NCI-H2081 (cell line): ENCODE data around the gene MAP7.
"Not testable (repeated sequence)": the region's sequence is repeated elsewhere in the genome, so short reads cannot be mapped to it uniquely, and the experiment has no call there.

Experiments
- DNase-seq, 2 experiments: peaks; one replicate each; lab custom pipeline; 2025; lab: John Stamatoyannopoulos, UW

MAP7 gene

DNA sequence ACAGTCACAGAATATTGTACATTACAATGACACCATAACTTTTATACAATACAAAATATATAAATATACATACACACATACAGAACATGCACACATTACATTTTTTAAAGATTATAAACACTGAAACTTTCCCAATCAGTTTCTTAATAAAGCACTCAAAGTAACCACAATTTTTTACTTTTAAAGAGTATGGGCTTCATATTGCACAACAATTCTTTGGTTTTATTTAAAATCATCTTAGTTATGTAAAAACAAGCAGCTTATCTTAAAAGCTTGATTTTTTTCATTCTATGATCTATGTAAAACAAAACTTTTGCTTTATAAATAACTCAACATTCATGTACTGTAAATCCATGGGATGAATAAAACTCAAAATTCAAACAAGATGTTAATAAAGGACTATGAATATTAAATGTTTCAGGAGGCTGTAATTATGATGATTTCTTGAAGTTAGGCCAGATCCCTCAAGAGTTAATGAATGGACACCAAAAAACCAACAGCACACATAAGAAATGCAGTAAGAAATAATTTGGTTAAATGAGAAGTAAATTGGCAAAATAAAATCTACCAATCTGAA, 167.5 kb downstream of the MAP7 start:
- DNase-seq: no peak

DNA sequence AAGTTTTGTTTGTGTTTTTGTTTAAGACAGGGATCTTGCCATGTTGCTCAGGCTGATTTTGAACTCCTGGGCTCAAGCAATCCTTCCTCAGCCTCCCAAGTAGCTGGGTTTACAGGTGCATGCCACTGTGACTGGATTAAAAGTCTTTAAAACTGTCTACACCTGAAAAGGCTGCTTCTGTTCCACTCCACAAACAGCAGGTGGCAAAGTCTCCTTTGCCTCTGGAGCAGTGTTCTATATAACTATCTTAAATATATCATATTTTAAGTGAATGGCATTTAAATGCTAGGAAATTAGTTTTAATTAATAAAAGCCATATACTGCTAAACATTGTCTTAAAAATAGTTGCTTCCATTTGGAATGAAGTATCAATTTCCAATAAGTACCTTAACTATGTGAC, 171.3 kb downstream of the MAP7 start:
- DNase-seq: no peak

DNA sequence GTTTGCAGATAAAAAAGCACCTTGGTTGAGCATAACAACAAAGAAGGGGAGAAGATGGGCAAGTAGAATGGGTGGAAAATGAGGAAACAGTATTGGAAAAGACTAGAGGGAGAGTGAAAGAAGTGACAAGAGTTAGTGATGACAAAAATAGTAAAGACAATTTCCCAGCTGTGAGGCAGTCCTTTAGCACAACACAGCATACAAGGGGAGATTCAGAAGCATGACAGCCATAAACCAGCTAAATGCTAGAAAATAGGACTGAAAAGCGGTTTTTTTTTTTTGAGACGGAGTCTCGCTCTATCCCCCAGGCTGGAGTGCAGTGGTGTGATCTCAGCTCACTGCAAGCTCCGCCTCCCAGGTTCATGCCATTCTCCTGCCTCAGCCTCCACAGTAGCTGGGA, 174.4 kb downstream of the MAP7 start:
- DNase-seq: not testable (repeated sequence)

DNA sequence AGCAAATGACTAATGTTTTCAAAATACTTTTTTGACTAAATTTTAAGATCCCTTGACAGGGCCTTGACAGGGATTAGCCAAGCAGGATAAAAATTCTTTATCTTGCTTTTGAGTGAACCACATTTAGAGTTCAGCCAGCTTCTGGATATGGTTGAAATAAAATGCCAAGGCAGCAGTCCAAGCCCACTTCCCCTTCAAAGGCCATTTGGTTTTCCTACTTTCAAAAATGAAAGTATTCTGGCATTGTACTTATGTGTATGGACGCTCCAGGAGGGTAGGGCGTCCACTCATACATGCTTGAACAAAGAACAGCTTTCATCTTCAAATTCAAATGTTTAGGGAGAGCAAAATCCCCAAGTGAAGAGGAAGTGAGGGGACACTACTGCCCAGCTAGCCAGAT, 178.3 kb downstream of the MAP7 start:
- DNase-seq: no peak

DNA sequence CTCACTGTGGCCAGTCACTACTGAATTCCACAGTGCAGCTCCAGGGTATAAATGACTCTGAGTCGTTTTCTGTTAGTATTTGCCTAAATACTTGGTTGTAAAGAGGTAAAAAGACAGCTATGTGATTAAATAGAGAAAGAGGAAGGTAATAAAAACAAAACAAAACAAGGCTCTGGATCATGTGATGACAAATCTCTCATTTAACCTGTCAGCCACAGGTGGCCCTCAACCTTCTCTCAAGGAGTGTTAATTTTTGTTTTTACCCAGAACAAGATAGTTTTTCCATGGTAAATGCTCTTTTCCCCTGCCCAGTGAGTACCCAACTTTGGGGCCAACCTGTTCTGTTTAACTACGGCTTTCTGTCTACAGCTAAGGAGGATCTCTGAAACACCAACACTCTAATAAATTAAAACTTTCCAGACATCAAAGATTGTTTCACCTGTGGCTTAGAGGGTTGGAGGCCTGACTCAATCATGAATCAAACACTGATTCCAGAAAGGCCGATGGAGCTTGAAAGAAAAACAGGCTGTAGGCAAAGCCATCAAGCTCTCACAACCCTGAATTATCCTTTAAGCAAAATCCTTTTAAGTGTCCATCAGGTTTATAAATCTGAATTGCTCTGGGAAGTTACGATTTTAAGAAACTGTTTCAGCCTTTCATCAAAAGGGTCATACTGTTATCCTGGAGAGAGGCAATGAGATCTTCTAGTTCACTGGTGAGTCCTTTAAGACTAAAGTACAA, 179.1 kb downstream of the MAP7 start:
- DNase-seq: no peak

DNA sequence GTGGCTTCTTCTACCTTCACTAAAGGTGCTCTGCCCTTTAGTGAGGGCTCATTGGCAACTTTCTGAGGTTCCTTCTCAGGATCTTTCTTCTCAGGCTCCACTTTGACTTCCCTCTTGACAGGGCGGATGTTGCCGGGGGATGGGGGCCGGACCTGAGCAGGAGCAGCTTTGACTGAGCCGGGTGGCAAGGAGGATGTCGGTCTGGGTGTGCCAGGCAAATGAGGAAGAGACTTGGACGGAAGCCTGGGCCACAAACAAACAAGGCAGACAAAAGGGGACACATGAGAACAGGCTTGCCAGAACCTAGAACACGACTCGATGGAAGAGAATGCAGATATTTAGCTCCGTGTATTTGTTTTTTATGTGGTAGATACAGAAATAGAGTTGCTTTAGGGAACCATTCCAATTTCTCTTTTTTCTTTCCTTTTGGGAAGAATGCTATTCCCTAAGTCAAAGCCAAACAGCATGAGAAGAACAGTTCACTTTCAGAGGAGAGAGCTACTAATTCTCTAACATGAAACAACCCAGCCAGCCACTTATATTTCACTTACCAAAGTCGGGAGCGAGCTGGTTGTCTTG, 184.4 kb downstream of the MAP7 start:
- DNase-seq: peak in 1 of 2 experiments; percentile 42

DNA sequence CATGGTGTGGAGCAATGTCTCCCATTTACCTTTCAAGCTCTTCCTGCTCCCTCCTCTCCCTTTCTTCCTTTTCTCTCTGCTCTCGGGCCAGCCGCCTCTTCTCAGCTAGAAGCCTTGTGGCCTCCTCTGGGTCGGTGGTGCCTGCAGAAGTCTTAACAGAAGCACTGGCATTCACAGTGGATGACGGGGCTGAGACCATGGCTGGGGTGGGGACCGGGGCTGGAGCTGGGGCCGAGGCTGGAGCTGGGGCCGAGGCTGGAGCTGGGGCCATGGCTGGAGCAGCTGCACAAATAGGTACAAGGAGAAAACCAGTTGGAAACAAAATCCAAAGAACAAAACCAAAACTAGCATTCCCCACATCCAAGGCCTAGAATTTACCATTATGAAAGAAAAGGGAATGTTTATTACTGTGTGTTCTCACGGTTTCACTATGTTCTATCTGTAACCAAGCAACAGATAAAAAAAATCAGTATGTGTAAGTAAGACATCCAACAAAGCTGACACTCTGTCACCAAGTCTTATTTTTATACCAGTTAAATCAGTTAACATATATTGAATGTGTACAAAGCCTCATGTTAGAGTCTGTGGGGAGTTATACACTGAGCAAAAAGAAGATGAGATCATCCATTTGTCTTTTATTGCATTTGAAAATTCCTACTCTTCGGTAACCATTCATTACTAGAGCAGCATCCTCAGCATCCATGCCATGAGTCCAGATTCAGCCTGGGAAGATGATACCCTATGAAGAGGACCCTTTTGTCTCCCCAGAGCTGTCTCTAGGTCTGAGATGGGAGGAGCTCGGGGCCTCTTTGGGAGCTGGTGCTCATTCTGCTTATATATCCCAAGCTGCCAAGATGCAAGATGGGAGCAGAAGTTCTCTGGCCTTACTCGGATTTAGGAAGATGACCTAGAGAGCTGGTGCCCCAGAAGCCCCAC, 187.5 kb downstream of the MAP7 start:
- DNase-seq: no peak

DNA sequence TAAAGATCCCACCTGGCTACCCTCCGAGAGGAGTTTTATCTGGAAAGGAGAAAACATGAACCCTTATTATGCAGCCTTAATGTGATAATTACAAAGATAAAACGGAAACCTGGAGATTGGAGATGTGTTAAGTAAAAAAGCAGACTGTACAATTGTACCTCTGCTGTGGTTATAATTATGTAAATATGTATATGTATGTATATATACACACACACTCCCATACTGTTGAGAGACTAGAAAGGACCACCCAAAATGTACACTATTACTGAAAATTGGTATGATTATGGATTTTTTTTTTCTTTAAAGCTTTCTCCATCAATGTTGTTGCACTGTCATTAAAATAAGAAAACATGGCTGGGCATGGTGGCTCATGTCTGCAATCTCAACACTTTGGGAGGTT, 188.4 kb downstream of the MAP7 start:
- no peak for DNase-seq

DNA sequence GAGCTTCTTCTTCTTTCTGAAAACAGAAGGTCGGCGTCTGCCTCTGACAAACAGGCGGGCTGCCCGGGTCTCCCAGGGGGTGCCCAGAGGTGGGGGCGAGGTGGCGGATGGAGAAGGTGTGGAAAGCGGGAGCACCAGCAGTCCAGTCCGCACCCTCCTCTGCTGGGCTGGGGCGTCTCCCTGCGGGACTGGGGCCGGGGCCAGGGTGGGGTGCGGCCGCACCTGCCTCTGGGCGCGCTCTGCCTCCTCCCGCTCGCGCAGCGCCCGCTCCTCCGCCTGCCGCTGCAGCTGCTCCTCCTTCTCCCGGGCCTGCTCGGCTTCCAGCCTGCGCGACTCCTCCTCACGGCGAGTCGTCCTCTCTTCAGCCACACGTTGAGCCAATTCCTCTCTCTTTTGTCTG, 189.4 kb downstream of the MAP7 start:
- DNase-seq: no peak

DNA sequence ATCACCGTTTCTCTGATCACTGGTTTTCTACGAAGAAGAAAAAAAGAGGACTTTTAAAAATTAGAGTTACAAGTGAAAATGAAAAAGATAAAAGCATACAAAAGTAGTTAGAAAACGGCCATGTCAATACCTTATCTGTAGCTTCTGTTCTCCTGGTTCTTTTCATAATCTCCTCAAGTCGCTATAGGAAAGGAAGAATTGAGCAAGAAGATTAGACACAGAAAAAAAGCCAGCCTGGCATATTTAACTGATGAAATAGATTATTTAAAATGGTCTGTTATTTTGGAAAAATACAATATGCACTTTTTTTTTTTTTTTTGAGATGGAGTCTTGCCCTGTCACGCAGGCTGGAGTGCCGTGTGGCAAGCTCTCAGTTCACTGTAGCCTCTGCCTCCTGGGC, 190.4 kb downstream of the MAP7 start:
- DNase-seq: no peak

DNA sequence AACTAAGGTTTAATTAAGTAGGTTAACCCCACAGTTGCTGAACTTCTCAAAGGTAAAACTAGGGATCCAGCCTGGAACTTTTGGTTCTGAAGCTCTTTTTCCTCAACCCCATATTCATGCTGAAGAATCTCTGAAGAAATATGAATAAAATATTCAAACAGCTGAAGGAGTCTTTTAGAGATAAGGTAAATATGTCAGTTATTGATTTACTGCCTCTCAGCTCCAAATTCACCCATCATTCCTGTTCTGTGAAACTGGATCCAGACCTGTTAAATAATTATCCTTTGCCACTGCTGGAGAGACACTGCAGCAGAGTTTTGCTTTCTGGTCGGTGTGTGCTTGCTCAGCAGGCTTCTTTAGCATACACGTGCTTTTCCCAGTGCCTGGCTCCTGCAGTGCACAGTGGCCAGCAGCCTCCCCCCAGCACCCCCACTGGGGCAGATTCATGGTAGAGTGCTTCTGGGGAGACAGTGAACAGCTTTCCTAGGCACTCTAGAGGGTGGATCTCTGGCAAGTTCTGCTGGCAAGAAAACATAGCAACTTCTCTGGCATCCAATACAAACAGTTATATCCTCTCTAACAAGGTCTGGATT, 198.6 kb downstream of the MAP7 start:
- DNase-seq: peak; percentile 26 to 76

DNA sequence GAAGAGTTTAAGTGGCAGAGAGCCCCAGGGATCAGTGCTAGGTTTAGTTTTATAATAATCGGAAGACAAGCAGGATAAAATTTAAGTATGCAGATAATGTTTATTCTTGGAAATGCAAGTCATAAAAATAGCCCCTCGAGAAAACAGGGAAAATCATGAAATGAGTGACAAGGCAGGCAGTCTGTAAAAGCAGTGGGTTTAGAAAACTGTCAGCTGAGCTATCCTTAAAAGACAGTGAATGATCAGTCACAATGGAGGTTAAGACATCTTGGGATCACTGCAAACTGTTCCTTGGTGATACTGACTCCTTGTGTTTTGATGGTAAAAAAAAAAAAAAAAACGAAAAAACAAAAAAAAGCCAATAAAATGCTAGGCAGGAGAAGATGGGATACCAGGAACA, 199.3 kb downstream of the MAP7 start:
- no peak for DNase-seq

DNA sequence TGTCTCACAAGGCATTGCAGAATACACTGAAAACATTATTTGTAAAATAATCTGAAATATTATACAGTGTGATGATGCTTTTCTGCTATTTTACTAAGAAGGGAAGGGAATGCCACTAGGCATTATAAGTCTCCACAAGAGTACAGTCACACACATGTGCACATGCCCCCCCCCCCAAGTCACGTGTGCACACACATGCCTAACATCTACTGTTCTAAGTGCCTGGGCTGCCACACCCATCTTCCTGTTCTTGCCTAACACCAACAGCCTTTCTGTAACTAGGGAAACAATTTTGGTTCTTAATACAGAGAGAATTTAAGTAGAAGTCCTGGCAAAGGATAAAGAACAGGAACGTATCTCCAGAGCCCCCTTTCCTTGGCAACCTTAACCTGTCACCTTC, 202.4 kb downstream of the MAP7 start:
- no peak for DNase-seq

DNA sequence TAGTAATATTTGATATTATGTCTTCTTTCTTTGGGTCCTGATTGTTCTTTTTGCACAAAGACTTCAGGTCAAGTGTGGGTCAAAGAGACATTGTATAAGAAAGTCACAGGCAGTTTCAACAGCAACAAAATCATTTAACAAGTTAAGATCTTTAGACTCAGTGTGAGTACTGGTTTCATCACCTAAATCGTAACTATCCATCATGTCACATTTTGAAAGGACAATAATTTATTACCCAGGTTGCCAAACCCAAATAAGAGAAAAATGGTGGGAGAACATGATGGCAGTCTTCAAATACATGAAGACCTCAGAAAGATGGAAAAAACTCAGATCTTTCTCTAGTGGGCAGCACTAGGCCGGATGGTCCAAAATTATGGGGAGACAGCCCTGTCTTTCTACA, 205.1 kb downstream of the MAP7 start:
- no peak for DNase-seq

DNA sequence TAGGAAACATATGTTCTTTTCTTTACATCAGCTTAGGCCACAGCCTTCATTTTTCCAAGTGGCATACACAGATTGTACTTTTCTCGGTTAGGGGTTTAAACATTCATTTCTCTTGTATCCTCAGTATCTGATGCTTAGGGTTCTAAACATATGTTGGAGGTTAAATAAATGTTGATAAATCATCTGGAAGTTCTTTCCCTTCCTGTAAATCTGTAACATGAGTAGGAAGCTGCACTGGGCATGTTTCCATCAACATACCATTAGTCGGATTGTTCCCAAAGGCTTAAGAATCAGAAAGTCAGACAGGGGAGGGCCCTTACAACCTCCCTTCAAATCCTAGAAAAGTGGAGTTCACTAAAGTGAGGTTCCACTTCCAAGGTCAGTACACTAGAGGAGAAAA, 205.8 kb downstream of the MAP7 start:
- no peak for DNase-seq

DNA sequence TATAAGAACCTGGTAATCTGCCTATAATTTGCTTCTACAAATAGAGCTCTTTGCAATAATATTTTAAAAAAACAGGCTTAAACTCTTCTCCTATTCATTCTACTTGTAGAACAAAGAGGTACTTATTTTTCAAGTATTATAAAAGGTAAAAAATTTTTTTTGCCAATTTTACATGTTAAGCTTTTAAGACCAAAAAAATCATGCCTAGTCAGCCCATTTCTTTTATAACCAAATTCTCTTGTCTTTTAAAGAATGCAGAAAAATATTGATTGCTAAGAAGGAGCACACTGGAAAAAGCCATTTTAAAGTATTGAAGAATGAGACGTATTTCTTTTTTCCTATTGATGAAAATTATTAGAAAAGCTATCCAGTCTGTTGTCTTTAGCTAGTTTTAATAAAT, 206.5 kb downstream of the MAP7 start:
- no peak for DNase-seq

DNA sequence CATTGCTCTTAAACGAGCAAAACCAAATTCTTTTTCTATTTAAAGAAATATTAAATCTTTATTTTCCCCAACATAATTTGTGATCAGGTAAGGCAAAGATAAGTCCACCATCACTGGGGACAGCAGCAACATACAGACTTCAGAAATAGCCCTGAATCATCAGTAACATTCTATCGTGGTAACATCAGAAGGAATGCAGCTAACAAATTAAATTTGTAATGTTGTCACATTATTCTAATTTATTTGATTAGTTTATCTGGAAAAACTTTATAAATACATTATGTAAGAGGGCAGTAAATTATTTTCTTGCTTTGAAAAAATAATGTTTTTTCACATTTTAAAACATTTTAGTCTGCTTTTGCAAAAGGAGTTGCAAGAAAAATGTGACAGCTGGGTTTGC, 206.9 kb downstream of the MAP7 start:
- no peak for DNase-seq

DNA sequence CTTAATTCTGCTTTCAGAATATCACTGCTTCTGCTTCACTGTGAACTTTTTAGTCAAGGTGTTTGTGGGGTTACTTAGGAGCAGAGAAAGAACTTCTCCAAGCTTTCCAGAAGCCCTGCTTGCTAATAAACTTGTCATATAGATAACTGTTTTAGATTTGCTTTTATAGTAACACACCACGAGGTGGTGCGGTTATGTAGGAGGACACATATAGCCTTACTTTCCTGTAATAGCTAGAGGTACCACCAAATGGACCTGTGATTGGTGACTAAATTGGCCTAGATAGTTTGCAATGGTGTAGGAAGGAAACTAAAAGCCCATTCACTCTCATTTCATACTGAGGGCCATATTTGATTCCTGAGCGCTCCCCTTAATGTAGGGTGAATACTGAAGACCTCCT, 208.3 kb downstream of the MAP7 start:
- DNase-seq: no peak

DNA sequence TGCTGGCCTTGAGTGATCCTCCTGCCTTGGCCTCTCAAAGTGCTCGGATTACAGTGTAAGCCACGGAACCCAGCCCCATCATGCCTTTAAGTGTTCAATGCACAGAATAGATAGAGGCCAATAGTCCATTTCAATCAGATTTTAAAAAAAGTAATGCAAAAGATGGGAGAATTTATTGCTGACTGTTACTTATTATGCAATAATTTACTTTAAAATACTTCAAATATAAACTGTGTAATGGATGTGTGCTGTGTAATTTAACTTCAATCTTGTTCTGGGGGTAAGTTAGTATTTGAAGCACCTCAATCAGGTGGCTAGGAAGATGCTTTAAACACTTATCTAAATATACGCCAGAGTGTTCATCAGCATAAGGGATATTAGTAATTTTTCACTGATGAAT, 208.9 kb downstream of the MAP7 start:
- DNase-seq: no peak

DNA sequence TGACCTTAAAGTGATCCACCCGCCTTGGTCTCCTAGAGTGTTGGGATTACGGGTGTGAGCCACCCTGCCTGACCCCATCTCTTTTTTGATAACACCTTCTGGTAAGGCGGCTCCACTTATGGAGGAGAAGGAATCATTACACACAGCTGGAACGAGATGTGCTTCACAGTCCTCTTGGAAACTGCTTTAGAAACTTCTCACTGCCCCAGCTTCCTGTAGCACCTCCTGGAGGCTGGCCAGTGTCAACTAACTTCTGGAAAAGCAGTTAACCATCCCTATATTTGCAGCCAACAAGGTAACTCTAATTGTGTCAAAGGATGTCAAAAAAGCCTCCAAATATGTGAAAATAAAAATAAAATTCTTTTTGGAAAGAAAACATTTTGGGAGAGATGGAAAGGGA, 211.7 kb downstream of the MAP7 start:
- DNase-seq: no peak

DNA sequence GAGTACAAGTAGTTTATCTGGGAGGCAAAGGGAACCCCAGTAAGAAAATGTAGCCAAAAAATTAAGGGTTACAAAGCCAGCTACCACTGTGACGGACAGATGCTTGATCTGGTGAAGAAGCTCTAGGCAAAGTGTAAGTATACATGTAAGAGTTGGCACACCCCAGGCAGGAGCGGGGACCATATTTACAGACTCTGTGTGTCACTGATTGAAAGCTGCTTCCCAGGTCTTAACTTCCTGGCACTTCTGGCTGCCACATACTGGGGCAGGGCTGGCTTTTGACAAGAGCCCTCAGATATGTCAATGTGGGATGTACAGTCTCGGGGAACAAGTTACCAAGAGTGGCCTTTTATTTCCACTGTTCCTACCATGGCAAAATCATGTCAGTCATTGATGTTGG, 212.6 kb downstream of the MAP7 start:
- DNase-seq: no peak

DNA sequence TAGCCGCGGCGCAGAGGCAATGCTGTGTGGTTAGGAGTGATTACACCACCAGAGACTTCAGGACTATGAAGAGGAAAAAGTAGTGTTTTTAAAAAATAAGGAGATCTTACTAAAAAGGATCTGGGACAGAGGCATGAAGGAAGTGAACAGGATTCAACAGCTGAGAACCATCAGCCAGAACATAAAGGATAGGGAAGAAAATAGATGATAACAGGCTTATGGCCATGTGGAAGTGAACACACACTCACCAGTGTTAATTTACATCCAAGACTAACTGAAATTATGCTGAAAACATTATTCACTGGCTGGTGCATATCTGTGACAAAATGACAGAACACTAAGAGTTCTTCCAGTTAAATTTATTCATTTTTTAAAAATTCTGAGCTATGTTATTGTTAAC, 213.1 kb downstream of the MAP7 start:
- DNase-seq: no peak
